ENCODE data around the gene RBM18.

The RBM18 gene

GRCh38 chr9:122297512-122297911 is 32.9 kb upstream of the RBM18 start:
- ChIA-PET CTCF (no interaction called here), POLR2A (ENCODE audit: low non-redundant PET) (no interaction called here)
- TF ChIP-seq CTCF (conservative IDR thresholded peaks at IDR 0.05; ENCODE audit: low read depth) = no peak
- no peak overlapping the region for H3K27ac ChIP-seq
- no peak for DNase-seq (ENCODE audit: low spot score)

- no peak for TF ChIP-seq CTCF (conservative IDR thresholded peaks at IDR 0.05; ENCODE audit: low read depth)
- no peak overlapping the region for H3K27ac ChIP-seq
- ChIA-PET POLR2A (ENCODE audit: low non-redundant PET) (no interaction called here), CTCF (no interaction called here)
- DNase-seq (ENCODE audit: low spot score) = no peak
Observed at GRCh38 chr9:122294531-122294930, 29.9 kb upstream of the RBM18 start.

- no peak for DNase-seq (ENCODE audit: low spot score)
- H3K27ac ChIP-seq = no peak overlapping the region
- CTCF ChIA-PET = no interaction called here
- POLR2A ChIA-PET (ENCODE audit: low non-redundant PET) = no interaction called here
- TF ChIP-seq CTCF (conservative IDR thresholded peaks at IDR 0.05; ENCODE audit: low read depth) = no peak
Observed at GRCh38 chr9:122291458-122291857, 26.8 kb upstream of the RBM18 start.

GRCh38 chr9:122287214-122287720 is 22.6 kb upstream of the RBM18 start:
- CTCF ChIA-PET = interaction anchor here (0.6 to 0.7 kb wide), 2 partner anchors 17 to 31 kb away, joined by 4 to 5 read pairs; no protein-coding TSS in a partner anchor
- H3K27ac ChIP-seq = no peak overlapping the region
- POLR2A ChIA-PET (ENCODE audit: low non-redundant PET) = no interaction called here
- no peak for DNase-seq (ENCODE audit: low spot score)
- TF ChIP-seq CTCF (conservative IDR thresholded peaks at IDR 0.05; ENCODE audit: low read depth) = no peak

GRCh38 chr9:122286764-122287163 is 22.1 kb upstream of the RBM18 start:
- ChIA-PET CTCF (interaction anchor here (0.6 to 0.7 kb wide), 3 partner anchors 20 to 1751 kb away, joined by 4 to 6 read pairs (median 5); no protein-coding TSS in a partner anchor), POLR2A (ENCODE audit: low non-redundant PET) (no interaction called here)
- no peak for TF ChIP-seq CTCF (conservative IDR thresholded peaks at IDR 0.05; ENCODE audit: low read depth)
- H3K27ac ChIP-seq = no peak overlapping the region
- DNase-seq (ENCODE audit: low spot score) = no peak

- ChIA-PET POLR2A (ENCODE audit: low non-redundant PET) (no interaction called here), CTCF (interaction anchor here (0.6 to 0.7 kb wide), 2 partner anchors 182 to 1262 kb away, joined by 3 read pairs; no protein-coding TSS in a partner anchor)
- no peak for DNase-seq (ENCODE audit: low spot score)
- no peak overlapping the region for H3K27ac ChIP-seq
- TF ChIP-seq CTCF (conservative IDR thresholded peaks at IDR 0.05; ENCODE audit: low read depth) = no peak
Observed at GRCh38 chr9:122281368-122281767, 16.7 kb upstream of the RBM18 start.

All from RWPE1 (cell line).